HT1080 (cell line): Measurements from ENCODE around the gene TNIK. TPM values are rescaled to one million over a fixed set of nuclear protein-coding genes. Genes with fewer than 3 reads are reported as not detected.
A peak's percentile ranks its signal among the peaks of the same experiment; 100 is the strongest.
"Not testable (repeated sequence)": the region's sequence is repeated elsewhere in the genome, so short reads cannot be mapped to it uniquely, and the experiment has no call there.

ENCODE experiments used
- DNase-seq: peaks from one replicate; pipeline ENCODE4 v3.0.0-alpha.2; 2015; ENCODE audit warnings: low read depth
- total RNA-seq: library from RNA; depleted of rRNA; stranded (reverse); fragments of >200 nt; shearing (Covaris generic); gene quantifications from 2 replicates; pipeline ENCODE4 v1.2.3, GENCODE V29; 2014

TNIK gene
- total RNA-seq, 1 experiment from 2014 or later: 16.1 TPM

DNA sequence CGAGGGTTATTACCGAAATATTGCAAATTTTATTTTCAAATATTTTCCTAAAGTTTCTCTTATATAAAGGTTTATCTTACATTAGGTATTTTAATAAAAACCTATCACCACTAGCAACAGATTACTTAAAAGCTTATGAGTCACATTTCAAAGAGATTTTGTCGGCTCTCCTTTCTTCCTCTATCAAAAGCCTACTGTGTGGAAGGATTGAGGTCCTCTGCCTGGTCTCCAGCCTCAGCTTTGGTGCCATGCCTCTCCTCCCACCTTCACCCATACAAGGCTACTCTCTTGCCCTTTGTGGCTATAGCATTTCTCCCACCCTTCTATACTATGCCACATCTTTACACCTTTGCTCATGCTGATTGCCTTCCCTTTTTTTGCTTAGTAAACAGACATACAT is 199.3 kb downstream of the TNIK start:
- DNase-seq: peak; percentile 33

DNA sequence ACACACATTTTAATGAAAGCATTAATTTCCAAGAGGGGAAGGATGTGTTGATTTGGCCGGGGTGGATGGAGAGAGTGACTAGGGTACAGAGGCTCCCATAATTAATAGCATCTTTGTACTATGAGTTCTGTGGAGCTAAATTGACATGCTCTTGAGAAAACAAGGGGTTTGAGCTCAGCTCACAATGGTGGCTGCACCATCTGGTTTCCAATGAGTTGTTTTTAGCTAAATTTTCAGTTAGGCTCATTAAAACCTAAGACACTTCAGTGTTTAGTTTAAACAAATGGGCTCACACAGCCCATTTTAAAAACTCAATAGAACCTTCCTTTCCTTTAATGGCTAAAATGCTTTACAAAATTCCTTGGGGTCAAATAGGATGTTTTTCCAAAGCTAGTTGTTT is 199.7 kb downstream of the TNIK start:
- no peak for DNase-seq

DNA sequence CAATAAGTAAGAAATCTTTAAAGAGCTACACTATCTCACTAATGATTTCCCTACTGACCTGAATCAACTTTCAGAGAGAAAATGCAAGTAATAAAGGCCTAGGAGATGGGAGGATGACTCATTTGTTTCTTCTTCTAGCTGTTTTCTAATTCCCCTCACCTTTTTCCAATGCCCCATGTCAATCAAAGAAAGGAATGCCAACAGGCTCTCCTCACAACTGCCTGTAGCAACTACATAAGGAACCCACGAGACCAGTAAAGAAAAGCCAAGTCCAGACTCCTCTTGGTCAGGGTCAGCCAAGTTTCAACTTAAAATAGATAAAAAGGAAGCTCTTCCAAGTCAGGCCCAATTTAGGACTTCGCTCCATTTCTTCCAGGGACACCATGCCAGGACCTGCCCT is 201.9 kb downstream of the TNIK start:
- DNase-seq: peak; percentile 41

DNA sequence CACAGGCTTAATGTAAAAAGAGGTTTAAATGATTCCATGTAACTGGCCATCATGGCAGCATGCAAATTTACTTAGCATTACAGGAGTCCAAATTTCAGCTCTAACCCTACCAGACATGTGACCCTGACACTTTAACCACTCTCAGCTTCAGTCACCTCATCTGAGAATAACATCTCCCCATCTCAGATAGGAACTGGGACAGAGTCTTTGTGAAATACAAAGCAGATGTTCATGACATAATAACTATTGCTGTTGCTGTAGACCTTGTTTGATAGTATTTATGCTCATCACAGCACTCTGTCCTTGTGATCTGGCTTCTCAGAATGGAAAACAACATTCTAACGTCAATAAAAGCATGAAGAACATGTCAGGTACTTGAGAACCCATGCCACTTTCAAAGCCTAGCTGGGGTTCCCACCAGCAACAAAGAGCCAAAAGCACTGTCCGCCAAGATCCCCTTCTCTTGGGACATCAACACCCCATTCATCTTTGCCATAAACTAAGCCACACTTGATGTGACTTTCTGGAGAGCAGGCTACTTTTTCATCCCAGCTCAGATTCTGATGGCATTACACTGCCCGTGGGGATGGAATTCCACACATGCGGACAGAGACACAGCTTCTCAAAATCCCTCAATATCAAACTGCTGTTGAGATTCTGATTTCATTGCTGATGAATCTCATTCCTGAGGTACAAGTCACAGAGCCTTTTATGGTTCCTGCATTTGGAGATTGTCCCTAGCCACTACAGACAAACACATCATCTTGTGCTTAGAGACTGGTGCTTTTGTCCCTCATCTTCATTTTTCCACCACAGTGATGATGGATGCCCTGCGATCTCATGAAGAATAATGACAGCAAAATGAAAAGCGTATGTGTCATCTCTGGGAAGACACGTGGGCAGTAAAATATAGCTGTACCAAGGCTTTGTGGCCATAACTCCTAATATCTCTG is 202.7 kb downstream of the TNIK start:
- DNase-seq: peak; percentile 24

DNA sequence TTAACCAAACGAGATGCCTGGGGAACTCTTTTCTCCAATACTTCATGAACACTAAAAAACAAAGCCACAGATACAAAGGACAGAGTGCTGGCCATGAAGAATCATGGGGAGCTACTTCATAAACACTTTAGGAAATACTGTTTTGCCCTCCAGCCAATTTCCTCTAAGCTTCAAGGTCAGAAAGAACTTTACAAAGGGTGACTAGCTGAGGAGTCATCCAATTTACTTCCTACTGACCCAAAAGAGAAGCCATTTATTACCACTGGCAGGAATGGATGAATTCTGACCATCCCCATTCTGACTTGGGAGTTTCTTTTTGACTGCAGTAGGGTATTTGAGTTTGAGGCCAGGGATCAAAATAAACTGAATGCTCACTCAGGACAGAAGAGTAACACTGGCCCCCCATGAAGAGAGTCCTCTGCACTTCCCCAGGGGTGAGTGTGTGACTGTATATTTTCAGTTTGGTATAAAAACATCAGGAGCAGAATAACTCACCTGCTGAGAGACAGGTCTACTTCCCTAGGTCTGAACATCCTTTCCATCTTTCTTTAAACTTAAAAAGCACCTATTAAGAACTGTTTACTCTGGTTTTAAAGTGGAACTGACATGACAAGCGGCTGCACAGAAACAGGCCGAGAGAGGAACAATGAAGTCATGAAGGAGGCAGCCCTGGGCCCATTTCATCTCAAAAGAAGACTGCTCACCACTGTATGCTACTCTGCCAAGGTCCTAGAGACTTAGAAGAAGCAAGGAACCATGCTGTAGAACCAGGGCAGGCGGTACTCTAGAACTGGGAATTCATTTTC is 203.6 kb downstream of the TNIK start:
- DNase-seq: peak; percentile 75

DNA sequence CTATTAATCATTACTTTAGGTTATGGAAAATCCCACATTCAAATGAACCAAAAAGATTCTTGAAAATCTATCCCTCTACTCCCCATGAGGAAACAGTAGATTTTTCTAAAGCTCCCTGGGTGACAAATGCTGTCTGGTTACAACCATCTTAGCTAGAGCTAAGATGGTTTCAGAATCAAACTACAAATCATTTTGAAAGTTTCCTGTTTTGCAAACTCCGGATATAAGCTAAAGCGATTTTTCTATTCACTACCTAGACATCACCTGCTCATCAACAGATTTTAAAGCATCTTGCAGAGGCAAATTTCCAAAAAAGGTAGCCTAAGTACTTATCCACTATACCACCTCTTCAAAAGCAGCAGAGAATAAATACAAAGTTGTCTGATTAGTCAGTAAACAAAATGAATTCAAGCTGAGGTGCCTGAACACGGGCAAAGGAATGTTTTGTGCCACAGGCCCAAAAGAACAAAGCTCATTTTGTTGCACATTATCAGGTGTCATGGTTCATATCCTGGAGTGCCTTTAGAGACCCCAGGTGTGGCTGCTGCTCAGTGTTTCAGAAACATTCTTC is 204.9 kb downstream of the TNIK start:
- no peak for DNase-seq

DNA sequence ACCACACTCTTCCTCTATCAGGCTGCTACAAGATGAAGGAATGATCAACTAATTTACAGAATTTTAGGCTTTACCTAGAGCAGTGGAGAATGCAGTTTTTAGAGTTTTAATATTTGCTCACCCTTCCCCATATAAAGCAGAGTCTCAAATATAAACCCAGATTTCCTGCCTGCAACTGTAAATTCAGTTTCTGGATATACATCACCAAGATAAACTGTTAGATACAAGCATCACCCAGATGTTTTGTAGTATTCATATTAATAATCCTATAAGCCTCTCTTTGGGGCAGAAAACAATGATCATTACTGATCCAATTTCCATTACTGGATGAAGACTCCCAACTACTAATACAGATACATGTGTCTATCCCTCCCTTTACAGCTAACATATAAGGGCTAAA is 205.9 kb downstream of the TNIK start:
- DNase-seq: no peak

DNA sequence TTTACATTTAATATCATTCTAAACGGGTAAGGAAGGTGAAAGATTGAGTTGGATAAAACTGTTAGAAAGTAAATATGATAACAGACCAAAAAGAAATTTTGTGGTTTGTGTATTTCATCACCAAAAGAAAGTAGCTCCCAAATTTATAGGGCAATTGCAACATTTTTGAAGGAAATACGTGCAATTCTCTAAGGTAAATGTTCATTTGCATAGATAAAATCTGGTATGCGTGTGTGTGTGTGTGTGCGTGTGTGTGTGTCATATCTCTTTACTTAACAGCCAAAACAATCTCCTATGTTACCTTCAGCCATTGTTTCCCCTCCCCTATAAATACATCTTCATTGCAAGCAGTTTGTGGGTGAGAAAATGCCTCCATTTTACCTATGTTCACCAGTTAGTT is 208.4 kb downstream of the TNIK start:
- DNase-seq: no peak

DNA sequence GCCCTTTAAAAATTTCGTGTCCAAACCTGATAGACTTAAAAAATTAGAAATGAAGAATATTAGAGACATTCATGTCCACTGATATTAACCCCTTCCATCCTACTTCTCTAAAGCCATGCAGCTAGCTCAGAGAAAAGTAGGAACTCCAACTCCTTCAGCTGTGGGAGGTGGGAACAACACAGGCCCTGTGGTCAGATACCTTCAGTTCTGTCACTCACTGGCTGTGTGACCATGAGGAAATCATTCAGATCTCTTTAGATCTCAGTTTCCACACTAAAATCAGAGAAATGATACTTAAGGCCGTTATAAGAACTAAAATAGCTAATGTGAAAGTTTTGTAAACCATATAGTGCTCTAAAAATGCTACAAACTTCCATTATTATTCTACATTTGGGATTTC is 209.8 kb downstream of the TNIK start:
- DNase-seq: no peak

DNA sequence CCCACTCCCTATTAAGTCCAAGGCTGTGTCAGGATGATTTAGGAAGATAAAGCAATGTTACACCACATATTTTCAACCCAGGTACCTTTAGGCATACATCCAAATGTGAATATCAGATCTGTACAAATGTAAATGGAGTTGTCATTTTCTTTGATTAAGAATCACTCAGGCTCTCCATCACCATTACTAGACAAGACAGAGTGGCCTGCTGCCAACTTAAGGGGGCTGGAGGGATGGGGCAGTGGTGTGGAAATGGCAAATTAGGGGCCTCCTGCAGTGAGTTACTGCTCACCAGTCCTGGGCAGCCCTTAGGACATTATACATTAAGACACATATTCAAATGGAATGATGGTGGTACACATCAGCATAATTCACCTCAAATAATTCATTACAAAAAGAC is 211.0 kb downstream of the TNIK start:
- DNase-seq: no peak

DNA sequence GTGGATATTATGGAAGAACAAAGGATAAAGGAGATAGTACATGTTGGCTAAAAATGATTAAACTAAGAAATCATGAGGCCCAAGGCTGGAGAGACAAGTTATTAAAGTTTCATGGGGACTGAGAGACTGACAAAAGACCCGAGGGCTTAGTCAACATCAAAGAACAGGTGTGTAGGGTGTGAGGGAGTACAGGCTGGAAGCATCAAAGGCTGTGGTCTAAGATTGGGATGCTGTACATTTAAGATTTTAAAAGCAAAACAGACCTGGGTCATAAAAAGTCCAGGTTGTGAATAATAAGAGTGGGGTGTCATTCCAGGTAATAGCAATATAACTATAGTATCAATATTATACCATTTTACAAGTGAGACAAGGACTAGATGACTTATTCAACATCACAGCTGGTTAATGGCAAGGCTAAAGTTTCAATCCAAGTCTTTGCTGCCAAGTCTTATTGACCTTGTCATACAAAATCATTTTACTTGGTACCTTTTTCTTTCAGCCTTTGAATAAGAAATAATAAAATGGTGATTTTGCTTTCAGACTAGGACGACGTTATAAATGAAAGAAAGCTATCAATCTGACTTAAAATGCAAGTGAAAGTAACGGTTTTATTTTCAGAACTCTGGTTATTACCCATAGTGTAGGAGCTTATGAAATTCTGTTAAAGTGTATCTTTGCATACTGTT is 211.6 kb downstream of the TNIK start:
- DNase-seq: no peak

DNA sequence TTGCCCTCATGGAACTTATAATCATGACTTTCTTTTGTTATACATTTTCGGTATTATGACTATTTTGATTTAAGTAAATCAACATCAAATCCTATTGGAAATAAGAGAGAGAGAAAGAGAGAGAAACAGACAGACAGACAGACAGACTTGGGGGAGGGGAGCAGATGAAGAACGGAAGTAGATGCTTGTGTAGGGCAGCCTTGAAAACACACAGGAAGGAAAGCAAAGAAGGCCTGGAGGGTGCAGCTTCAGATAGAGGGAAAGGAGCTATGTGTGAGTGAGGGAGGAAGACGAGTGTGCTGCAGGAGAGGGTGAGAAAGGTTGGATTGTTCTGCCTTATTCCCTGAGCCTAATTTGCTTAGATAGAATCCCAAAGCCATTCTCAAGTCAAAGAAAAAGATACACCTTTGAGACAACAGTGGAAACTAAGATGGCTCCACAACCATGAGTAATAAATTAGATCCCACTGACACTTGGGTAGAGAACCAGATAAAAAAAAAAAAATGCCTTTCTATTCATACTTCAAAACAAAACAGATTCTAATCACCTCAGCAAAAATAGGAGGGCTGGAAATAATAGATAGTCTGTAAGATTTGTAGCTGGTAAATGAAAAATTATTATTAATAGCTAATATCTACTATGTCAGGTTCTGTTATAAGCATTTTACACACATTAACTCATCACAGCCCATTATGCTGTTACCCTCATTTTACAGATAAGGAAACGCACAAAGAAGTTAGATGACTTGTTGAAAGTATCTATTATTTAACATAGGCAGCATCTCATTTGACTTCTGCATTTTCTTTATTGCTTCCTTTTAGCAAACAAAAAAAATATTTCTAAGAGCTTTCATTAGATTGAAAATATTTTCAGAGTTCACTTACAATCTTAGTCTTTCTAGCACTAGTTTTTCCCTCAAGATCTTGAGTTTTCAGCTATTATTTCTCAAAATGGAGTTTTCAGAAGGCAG is 214.1 kb downstream of the TNIK start:
- no peak for DNase-seq

DNA sequence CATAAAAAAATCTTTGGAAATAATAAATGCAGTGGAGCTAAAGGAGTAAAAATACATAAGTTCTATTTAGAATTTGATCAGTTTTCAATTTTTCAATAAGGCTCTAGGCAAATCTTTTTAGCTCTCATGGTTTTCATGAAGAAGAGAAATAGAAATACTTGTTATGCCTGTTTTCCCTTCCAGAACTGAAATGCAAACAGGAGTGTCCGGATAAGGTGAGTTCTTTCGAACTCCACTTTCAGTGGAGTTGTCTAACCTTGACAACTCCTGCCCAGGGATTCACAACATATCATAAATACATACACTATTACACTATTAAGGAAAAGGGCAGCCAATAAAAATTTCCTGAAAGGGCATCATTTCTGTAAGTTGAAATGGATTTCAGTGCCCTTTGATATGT is 217.3 kb downstream of the TNIK start:
- DNase-seq: no peak

DNA sequence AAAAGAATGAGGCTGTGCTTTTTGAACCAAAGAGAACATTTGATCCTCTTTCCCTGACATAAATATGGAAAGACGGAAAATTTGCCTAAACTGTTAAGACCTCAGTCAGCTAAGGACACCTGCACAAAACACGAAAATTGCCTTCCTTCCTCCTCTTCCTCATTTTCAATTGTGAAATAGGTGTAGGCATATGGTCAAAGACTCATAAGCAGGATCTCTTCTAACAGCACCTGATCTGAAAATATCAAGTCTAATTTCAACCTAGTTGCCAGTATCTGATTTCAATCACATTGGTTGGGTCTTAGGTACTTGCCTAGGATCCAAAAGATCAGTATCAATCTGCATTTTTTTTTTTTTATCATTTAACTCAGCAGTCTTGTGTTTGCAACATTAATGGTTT is 218.0 kb downstream of the TNIK start:
- no peak for DNase-seq

DNA sequence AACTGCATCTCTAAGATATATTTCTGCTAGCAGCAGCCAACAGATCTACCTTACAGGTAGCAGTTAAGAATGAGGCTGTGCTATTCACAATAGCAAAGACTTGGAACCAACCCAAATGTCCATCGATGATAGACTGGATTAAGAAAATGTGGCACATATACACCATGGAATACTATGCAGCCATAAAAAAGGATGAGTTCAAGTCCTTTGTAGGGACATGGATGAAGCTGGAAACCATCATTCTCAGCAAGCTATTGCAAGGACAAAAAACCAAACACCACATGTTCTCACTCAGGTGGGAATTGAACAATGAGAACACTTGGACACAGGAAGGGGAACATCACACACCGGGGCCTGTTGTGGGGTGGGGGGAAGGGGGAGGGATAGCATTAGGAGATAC is 218.6 kb downstream of the TNIK start:
- DNase-seq: not testable (repeated sequence)

DNA sequence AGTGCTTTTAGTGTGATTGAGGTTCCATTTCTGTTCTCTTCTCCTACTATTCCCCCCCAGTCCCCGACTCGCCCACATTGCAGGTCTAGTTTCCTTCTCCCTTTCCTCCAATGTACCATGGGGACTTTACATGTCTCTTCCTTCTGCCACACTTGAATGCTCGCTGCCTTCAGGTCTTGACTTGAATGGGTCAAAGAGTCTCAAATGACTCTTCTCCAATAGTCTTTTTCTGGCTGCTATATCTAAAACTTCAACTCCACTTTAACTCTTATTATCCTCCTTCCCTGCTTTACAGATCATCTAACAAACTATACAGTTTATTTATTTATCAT is 219.7 kb downstream of the TNIK start:
- DNase-seq: no peak

DNA sequence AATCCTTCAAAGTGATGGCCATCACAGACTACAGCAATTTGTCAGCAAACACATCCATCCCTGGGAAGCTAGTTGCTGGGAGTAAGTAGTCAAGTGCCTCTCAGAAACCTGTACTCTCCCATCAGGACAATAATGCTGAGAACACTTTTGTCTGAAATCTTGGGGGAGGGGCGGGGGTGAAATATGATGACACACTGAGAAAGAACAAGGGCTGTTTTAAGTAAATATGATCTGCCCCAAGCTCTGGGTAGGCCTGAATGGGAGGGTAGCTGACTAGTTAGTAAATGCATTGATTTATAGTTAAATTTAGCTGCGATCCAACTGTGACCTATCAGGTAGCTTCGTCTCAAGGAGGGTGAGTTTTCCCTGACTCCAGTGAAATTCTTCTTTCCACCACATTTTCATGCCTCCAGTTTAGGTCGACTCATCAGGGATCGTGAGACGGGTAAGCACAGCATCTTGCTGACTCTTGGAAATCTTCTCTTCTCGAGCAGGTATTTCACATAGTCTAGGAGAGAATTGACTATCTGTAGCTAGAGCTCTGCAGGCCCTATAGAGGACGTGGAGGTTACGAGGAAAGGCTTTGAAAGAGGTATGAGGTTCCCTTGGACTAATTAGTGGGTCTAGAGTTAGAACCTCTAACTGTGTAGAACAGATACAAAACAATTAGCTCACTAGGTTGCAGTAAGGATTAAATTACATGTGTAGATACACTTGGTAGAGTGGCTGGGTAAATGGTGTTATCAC is 220.3 kb downstream of the TNIK start:
- DNase-seq: no peak

DNA sequence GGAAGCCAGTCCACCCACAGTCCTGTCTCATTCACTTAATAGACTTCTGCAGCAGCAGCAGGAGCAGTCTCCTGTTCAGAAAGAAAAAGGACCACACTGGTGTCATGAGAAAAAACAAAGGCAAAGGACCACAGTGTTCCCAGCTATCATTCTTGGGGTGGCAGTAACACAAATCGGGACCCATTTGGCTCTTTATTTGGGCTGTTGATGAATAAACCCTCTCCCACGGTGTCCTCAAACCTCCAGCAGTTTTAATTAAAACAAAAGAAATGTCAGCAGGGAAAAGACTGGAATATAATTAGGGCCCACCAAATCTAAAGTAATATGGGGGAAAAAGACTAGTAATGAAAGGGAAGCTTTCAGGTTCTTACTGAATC is 223.2 kb downstream of the TNIK start:
- DNase-seq: no peak

DNA sequence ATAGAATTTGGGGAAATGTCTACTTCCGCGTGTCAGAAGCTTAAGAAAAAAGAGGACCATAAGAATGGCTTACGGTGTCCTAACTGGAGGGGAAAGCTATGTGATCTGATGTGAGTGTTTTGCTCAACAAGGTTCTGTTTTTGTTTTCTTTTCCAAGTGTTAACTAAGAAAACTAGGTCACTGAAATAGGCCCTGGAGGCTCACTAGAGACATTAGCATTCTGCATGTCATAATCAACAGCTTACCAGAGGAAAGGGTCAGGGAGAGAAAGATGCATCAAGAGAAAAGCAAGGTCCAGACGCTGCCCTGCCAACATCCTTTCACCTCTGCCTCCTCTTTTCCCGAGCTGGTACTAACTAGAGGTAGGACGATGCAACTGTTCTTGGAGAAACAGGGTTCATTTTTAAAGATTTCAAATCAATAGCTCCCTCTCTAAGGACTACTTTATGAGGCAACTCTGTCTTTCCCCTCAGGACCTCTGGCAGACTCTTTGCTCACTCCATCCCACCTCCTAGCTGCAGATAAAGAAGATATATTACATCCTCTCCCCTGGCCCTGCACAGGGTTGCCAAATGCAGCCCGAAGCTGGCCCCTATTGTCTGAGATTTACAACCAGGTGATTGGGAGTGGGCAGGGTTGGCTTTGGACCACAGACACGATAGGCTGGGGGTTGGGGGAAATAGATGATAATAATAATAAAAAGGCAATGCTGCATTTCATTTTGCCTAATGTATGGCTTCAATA is 223.8 kb downstream of the TNIK start:
- no peak for DNase-seq
